Loucy (cell line): Measurements from ENCODE around the gene ZNF165.
"Not testable (repeated sequence)": the region's sequence is repeated elsewhere in the genome, so short reads cannot be mapped to it uniquely, and the experiment has no call there.

ENCODE experiments used
- H2AFZ ChIP-seq: fragments of 200-600 bp; sonication (generic); 2 replicates; pipeline ENCODE4 v1.6.0; 2016; ENCODE audit warnings: antibody characterized with exemption, mild to moderate bottlenecking, low read length, moderate library complexity
- H3F3A ChIP-seq: fragments of 200-600 bp; 2 replicates; pipeline ENCODE4 v1.6.0; 2016; ENCODE audit warnings: antibody characterized with exemption, low read depth, mild to moderate bottlenecking
- H3K27me3 ChIP-seq: fragments of 200-600 bp; sonication (generic); 2 replicates; pipeline ENCODE4 v1.6.1; 2014; ENCODE audit warnings: low read length, mild to moderate bottlenecking; ENCODE audit not compliant: insufficient read depth, poor library complexity, severe bottlenecking
- H3K36me3 ChIP-seq: fragments of 200-600 bp; sonication (generic); 2 replicates; pipeline ENCODE4 v1.6.1; 2016; ENCODE audit warnings: low read length; ENCODE audit not compliant: insufficient read depth
- H3K4me1 ChIP-seq: fragments of 200-600 bp; sonication (generic); 2 replicates; pipeline ENCODE4 v1.5.1; 2014; ENCODE audit warnings: low read length, mild to moderate bottlenecking; ENCODE audit not compliant: insufficient read depth, poor library complexity, severe bottlenecking
- H3K4me2 ChIP-seq: fragments of 200-600 bp; sonication (generic); 2 replicates; pipeline ENCODE4 v1.6.0; 2014; ENCODE audit warnings: antibody characterized with exemption, low read length, low read depth, mild to moderate bottlenecking; ENCODE audit not compliant: poor library complexity, severe bottlenecking
- H3K4me3 ChIP-seq: fragments of 200-600 bp; sonication (generic); 2 replicates; pipeline ENCODE4 v1.5.1; 2014; ENCODE audit warnings: low read length, mild to moderate bottlenecking, mixed read lengths; ENCODE audit not compliant: poor library complexity, severe bottlenecking
- H3K79me2 ChIP-seq: fragments of 200-600 bp; sonication (generic); 2 replicates; pipeline ENCODE4 v1.6.1; 2014; ENCODE audit warnings: low read length; ENCODE audit not compliant: insufficient read depth
- H3K9ac ChIP-seq: fragments of 200-600 bp; sonication (generic); 2 replicates; pipeline ENCODE4 v1.6.0; 2014; ENCODE audit warnings: mild to moderate bottlenecking, low read depth, low read length, moderate library complexity; ENCODE audit not compliant: poor library complexity, severe bottlenecking
- H3K9me2 ChIP-seq: fragments of 200-600 bp; sonication (generic); replicated peaks from 2 replicates; pipeline ENCODE4 v1.6.1; 2016; ENCODE audit warnings: low read depth, low read length, mixed read lengths
- H3K9me3 ChIP-seq: fragments of 200-600 bp; sonication (generic); 2 replicates; pipeline ENCODE4 v1.6.1; 2014; ENCODE audit warnings: mild to moderate bottlenecking, antibody characterized with exemption, low read length, low read depth; ENCODE audit not compliant: insufficient read depth
- H4K20me1 ChIP-seq: fragments of 200-600 bp; sonication (generic); 2 replicates; pipeline ENCODE4 v1.6.0; 2014; ENCODE audit warnings: antibody characterized with exemption, low read length, mild to moderate bottlenecking; ENCODE audit not compliant: insufficient read depth, poor library complexity, severe bottlenecking
- CTCF ChIP-seq: fragments of 200-600 bp; sonication (generic); conservative IDR thresholded peaks from 2 replicates; pipeline ENCODE4 v1.5.1; 2014; ENCODE audit warnings: mild to moderate bottlenecking, antibody characterized with exemption, low read length
- EZH2phosphoT487 ChIP-seq: fragments of 200-600 bp; IDR thresholded peaks from 2 replicates; pipeline ENCODE4 v1.6.1; 2018; ENCODE audit warnings: antibody characterized with exemption, mild to moderate bottlenecking, moderate library complexity, borderline replicate concordance

The ZNF165 gene

DNA sequence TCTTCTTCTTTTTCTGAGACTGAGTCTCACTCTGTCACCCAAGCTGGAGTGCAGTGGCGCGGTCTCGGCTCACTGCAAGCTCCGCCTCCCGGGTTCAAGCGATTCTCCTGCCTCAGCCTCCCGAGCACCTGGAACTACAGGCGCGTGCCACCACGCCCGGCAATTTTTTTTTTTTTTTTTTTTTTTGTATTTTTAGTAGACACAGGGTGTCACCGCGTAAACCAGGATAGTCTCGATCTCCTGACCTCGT is at the start of gene ZNF165:
TSS of gene ZNF165 (plus strand) at position 188 of the 250 bp plus-strand sequence. CDS start 4,913 bp downstream, outside the sequence.
- H3K36me3 ChIP-seq, H3K9me3 ChIP-seq, H3K4me1 ChIP-seq, H3K27me3 ChIP-seq, H4K20me1 ChIP-seq, H3F3A ChIP-seq, H3K9me2 ChIP-seq, H3K79me2 ChIP-seq: not testable (repeated sequence)
- Histone ChIP-seq H2AFZ (peak within 1 kb of the TSS; percentile 97), H3K4me3 (peak within 1 kb of the TSS; percentile 88), H3K4me2 (peak within 1 kb of the TSS; percentile 81), H3K9ac (peak within 1 kb of the TSS; percentile 78)

GRCh38 chr6:28053584-28053983 is 26.8 kb upstream of the ZNF165 start:
- Histone ChIP-seq H3K4me2 (no peak overlapping the region), H3F3A (no peaks in the 10 kb centered on the region), H3K27me3 (no peaks in the 10 kb centered on the region), H3K9me2 (no peaks in the 10 kb centered on the region), H3K9me3 (no peaks in the 10 kb centered on the region), H3K36me3 (no peaks in the 10 kb centered on the region), H2AFZ (no peak overlapping the region), H3K79me2 (no peaks in the 10 kb centered on the region), H4K20me1 (no peaks in the 10 kb centered on the region), H3K4me1 (no peaks in the 10 kb centered on the region), H3K9ac (no peak overlapping the region), H3K4me3 (no peak overlapping the region)
- TF ChIP-seq EZH2phosphoT487 (no peak), CTCF (no peak)

GRCh38 chr6:28060405-28060804 is 20.0 kb upstream of the ZNF165 start:
- Histone ChIP-seq H2AFZ (no peak overlapping the region), H3K4me3 (no peak overlapping the region), H4K20me1 (no peaks in the 10 kb centered on the region), H3K9me3 (no peaks in the 10 kb centered on the region), H3K9me2 (no peaks in the 10 kb centered on the region), H3K79me2 (no peaks in the 10 kb centered on the region), H3K27me3 (no peaks in the 10 kb centered on the region), H3F3A (no peaks in the 10 kb centered on the region), H3K9ac (no peak overlapping the region), H3K4me1 (no peaks in the 10 kb centered on the region), H3K36me3 (no peaks in the 10 kb centered on the region), H3K4me2 (no peak overlapping the region)
- TF ChIP-seq EZH2phosphoT487 (no peak), CTCF (no peak)

DNA sequence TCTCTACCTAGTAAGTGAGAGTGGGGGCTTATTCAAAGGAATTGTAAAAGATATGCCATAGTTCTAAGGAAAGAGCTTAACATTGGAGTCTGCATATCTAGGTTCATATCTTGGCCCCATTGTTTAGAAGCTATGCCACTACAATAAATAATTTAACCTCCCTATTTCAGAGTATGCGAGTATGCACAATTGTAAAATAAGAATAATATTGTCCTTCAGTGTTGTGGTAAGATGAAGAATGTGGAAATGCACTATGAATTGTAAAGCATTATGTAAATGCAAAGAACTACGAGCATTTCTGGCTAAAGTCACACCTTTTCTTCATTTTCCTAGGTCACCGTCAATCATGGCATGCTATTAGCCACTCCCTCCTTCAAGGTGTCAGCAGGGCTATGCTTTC is 16.1 kb upstream of the ZNF165 start:
- Histone ChIP-seq H4K20me1 (no peaks in the 10 kb centered on the region), H3F3A (no peaks in the 10 kb centered on the region), H3K4me3 (no peak overlapping the region)

More for the DNA sequence above, 16.1 kb upstream of the ZNF165 start:
- Histone ChIP-seq H3K9me2 (no peaks in the 10 kb centered on the region), H2AFZ (no peak overlapping the region), H3K9me3 (no peaks in the 10 kb centered on the region), H3K36me3 (no peaks in the 10 kb centered on the region), H3K4me1 (no peaks in the 10 kb centered on the region), H3K79me2 (no peaks in the 10 kb centered on the region), H3K4me2 (no peak overlapping the region), H3K9ac (no peak overlapping the region), H3K27me3 (no peaks in the 10 kb centered on the region)
- no peak for TF ChIP-seq EZH2phosphoT487
- TF ChIP-seq CTCF: no peak
